Endodermal cell (in vitro differentiated cells): Measurements from ENCODE around the gene NPAS4. TPM values are rescaled to one million over a fixed set of nuclear protein-coding genes. Genes with fewer than 3 reads are reported as not detected.
A peak's percentile ranks its signal among the peaks of the same experiment; 100 is the strongest.

Source experiments
- DNase-seq: peaks from one replicate; pipeline ENCODE4 v3.0.0-alpha.2; 2017
- H3K27ac ChIP-seq: 2 replicates; pipeline ENCODE4 v1.5.1; 2013; ENCODE audit warnings: mild to moderate bottlenecking, low read depth, low read length, moderate library complexity
- H3K27me3 ChIP-seq: 2 replicates; pipeline ENCODE4 v1.6.1; 2013; ENCODE audit warnings: mild to moderate bottlenecking, low read length, moderate library complexity; ENCODE audit not compliant: insufficient read depth, control insufficient read depth, poor library complexity, severe bottlenecking
- H3K36me3 ChIP-seq: 2 replicates; pipeline ENCODE4 v1.7.0; 2013; ENCODE audit warnings: mild to moderate bottlenecking, low read length, moderate library complexity; ENCODE audit not compliant: control insufficient read depth, insufficient read depth
- H3K4me1 ChIP-seq: one replicate; pipeline ENCODE4 v1.7.0; 2013; ENCODE audit warnings: low read length; ENCODE audit not compliant: control insufficient read depth, insufficient read depth
- H3K4me3 ChIP-seq: 2 replicates; pipeline ENCODE4 v1.5.1; 2013; ENCODE audit warnings: mild to moderate bottlenecking, low read length, moderate library complexity
- H3K9ac ChIP-seq: 2 replicates; pipeline ENCODE4 v1.6.1; 2013; ENCODE audit warnings: mild to moderate bottlenecking, low read length, moderate library complexity; ENCODE audit not compliant: poor library complexity, severe bottlenecking; ENCODE audit errors: extremely low read depth
- H3K9me3 ChIP-seq: 2 replicates; pipeline ENCODE4 v1.6.1; 2013; ENCODE audit warnings: mild to moderate bottlenecking, low read length, moderate library complexity; ENCODE audit not compliant: control insufficient read depth
- H3K27ac Mint-ChIP-seq: 2 replicates; pipeline ENCODE4 v1.8.0; 2020; ENCODE audit warnings: mixed read lengths
- H3K27me3 Mint-ChIP-seq: 2 replicates; pipeline ENCODE4 v1.8.0; 2021; ENCODE audit warnings: mild to moderate bottlenecking, mixed read lengths; ENCODE audit not compliant: insufficient read depth
- H3K36me3 Mint-ChIP-seq: 2 replicates; pipeline ENCODE4 v1.8.0; 2020; ENCODE audit warnings: low read depth, mixed read lengths
- H3K4me1 Mint-ChIP-seq: 2 replicates; pipeline ENCODE4 v1.8.0; 2020; ENCODE audit warnings: mixed read lengths
- H3K4me3 Mint-ChIP-seq: 2 replicates; pipeline ENCODE4 v1.8.0; 2020; ENCODE audit warnings: mild to moderate bottlenecking, moderate library complexity, mixed read lengths
- H3K9me3 Mint-ChIP-seq: 2 replicates; pipeline ENCODE4 v1.8.0; 2020; ENCODE audit warnings: mild to moderate bottlenecking, mixed read lengths
- CTCF ChIP-seq: fragments of 200-600 bp; sonication (generic); conservative IDR thresholded peaks from 2 replicates; pipeline ENCODE4 v1.5.0; 2021; ENCODE audit warnings: antibody characterized with exemption, mild to moderate bottlenecking
- WGBS, 2 experiments: methylation state at CpG; one replicate each; pipeline versions ENCODE4 v1.1.5 to v1.1.7; 2013; ENCODE audit warnings: missing lambda C conversion rate in 2 of 2, mixed read lengths in 1 of 2; ENCODE audit not compliant: insufficient coverage in 1 of 2, insufficient read length in 1 of 2; 5-methylcytosine and 5-hydroxymethylcytosine counted together
- long read RNA-seq, 4 experiments: library from polyadenylated mRNA in 2 of 4; library from RNA in 1 of 4; library from capped mRNA in 1 of 4; stranded (forward) in 3 of 4; unstranded in 1 of 4; transcript quantifications; one replicate each; pipeline ENCODE4 v2.0.0, GENCODE V29; 2020 to 2021; ENCODE audit warnings: inconsistent platforms in 1 of 4
- polyA plus RNA-seq, 2 experiments: library from polyadenylated mRNA; stranded (reverse); fragments of 50-300 nt; gene quantifications; one replicate each; pipeline ENCODE4 v1.2.3, GENCODE V29; 2013
- total RNA-seq, 2 donors: library from RNA; stranded (reverse); fragmentation: NEBNext Ultra II Directional in 1 of 2; extraction: Animal tissue kit (Norgen Biotek cat#: 25700) in 1 of 2; gene quantifications; 2 replicates in 1 of 2; 3 replicates in 1 of 2; pipeline ENCODE4 v1.2.1, GENCODE V29; 2021

Gene NPAS4
- total RNA-seq, result not detected
- 0.93 TPM for polyA plus RNA-seq (2013, experiment 1 of 2)
- 0.46 TPM for polyA plus RNA-seq (2013, experiment 2 of 2)
- long read RNA-seq, experiment 1, result 0 reads
- long read RNA-seq, experiment 2, result 0 reads
- long read RNA-seq, experiment 3, result 0 reads
- long read RNA-seq, experiment 4, result 0 reads

- peaks cover 4% of the 10 kb centered on the region for H3K4me1 ChIP-seq
- H3K9ac ChIP-seq, result no peak within 1 kb of the TSS
- H3K36me3 ChIP-seq, result no peaks in the 10 kb centered on the region
- no peaks in the 10 kb centered on the region for H3K9me3 Mint-ChIP-seq
- H3K27me3 ChIP-seq, result peaks cover 43% of the 10 kb centered on the region
- no peak for TF ChIP-seq CTCF
- 3% methylated on average over 33 to 71 of the region's 71 CpGs for WGBS, 2 experiments
- no peak within 1 kb of the TSS for H3K27ac Mint-ChIP-seq
- peak within 1 kb of the TSS; percentile 67 for H3K4me3 ChIP-seq
- DNase-seq, result no peak
- peaks cover 4% of the 10 kb centered on the region for H3K4me1 Mint-ChIP-seq
- no peaks in the 10 kb centered on the region for H3K9me3 ChIP-seq
- peak within 1 kb of the TSS; percentile 19 for H3K4me3 Mint-ChIP-seq
- H3K36me3 Mint-ChIP-seq, result no peaks in the 10 kb centered on the region
- H3K27me3 Mint-ChIP-seq, result peaks cover 84% of the 10 kb centered on the region
- H3K27ac ChIP-seq, result no peak within 1 kb of the TSS
These were observed at the start of gene NPAS4 for GRCh38 chr11:66420671-66421476. TSS of gene NPAS4 (plus strand) at chr11:66421035. CDS start at chr11:66421180, 145 bp downstream.

GRCh38 chr11:66371627-66372415 is 49.0 kb upstream of the NPAS4 start, which contains the start of gene SLC29A2:
TSS of gene SLC29A2 (minus strand) at chr11:66371760. CDS start at chr11:66371591, 169 bp downstream.
- H3K9ac ChIP-seq, result peak within 1 kb of the TSS; percentile 77

More at GRCh38 chr11:66371627-66372415, 49.0 kb upstream of the NPAS4 start, which contains the start of gene SLC29A2:
- H3K27ac ChIP-seq, result peak within 1 kb of the TSS; percentile 79
- peaks cover 26% of the 10 kb centered on the region for H3K36me3 ChIP-seq
- peak; percentile 97 for DNase-seq
- H3K27me3 ChIP-seq, result no peaks in the 10 kb centered on the region
- peaks cover 20% of the 10 kb centered on the region for H3K4me1 Mint-ChIP-seq
- no peaks in the 10 kb centered on the region for H3K27me3 Mint-ChIP-seq
- peak within 1 kb of the TSS; percentile 95 for H3K27ac Mint-ChIP-seq
- no peaks in the 10 kb centered on the region for H3K4me1 ChIP-seq
- no peak for TF ChIP-seq CTCF
- no peaks in the 10 kb centered on the region for H3K9me3 Mint-ChIP-seq
- 0 to 2% methylated on average over 11 to 72 of the region's 72 CpGs for WGBS, 2 experiments
- H3K9me3 ChIP-seq, result no peaks in the 10 kb centered on the region
- H3K36me3 Mint-ChIP-seq, result peaks cover 27% of the 10 kb centered on the region
- peak within 1 kb of the TSS; percentile 95 for H3K4me3 ChIP-seq
- H3K4me3 Mint-ChIP-seq, result peak within 1 kb of the TSS; percentile 91
